ENCODE results near the gene CRYBB3. TPM values are rescaled to one million over a fixed set of nuclear protein-coding genes. Genes with fewer than 3 reads are reported as not detected.
A peak's percentile ranks its signal among the peaks of the same experiment; 100 is the strongest.
"Not testable (repeated sequence)": the region's sequence is repeated elsewhere in the genome, so short reads cannot be mapped to it uniquely, and the experiment has no call there.

CRYBB3 gene
- total RNA-seq, 1 experiment from 2014 or later, result 0.39 TPM

DNA sequence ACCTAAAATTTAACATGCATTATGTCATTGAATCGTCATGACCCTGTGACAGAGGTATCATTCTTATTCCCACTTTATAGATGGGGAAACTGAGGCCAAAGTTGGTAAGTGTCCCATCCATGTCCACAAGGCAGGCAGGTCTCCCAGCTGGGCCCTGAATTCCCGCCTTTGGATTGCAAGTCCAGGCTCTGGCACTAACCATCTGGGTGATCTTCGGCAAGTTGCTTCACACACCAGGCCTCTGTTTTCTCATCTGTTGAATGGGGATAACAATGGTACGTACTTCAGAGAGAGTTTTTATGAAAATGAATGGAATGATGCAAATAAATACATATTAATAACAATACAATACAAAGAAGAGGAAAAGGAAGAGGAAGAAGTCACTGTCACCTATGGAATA lies 3.4 kb downstream of the CRYBB3 start:
- H3K9me3 ChIP-seq (ENCODE audit: control insufficient read depth, low read depth, low read length), result no peaks in the 10 kb centered on the region

DNA sequence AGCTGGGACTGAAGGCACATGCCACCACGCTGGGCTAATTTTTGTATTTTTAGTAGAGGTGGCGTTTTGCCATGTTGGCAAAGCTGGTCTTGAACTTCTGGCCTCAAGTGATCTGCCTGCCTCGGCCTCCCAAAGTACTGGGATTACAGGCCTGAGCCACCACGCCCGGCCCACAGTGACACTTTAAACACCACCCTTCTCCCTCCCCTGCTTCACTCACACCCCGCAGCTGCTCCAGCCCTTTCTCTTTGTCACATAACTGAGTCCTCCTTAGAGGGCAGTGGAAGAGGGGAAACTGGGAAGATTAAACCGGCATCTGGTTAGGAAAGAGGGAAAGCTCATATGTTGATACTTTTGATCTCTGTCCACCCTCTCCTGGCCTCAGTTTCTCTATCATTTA lies 4.9 kb downstream of the CRYBB3 start:
- not testable (repeated sequence) for H3K4me1 ChIP-seq (ENCODE audit: insufficient read depth, low read length); H4K5ac ChIP-seq (ENCODE audit: insufficient read length, low read depth, low read length); H2BK20ac ChIP-seq (ENCODE audit: low read depth, low read length, poor library complexity, severe bottlenecking); H3K4me2 ChIP-seq (ENCODE audit: insufficient read depth, insufficient read length, low read length); H3K56ac ChIP-seq (ENCODE audit: insufficient read length, low read depth, low read length); H3K27ac ChIP-seq (ENCODE audit: insufficient read length, low read depth, low read length); H2BK12ac ChIP-seq (ENCODE audit: insufficient read length, low read depth, low read length); H3K79me1 ChIP-seq (ENCODE audit: insufficient read depth, low read depth, low read length, poor library complexity, severe bottlenecking); H3K18ac ChIP-seq (ENCODE audit: insufficient read length, low read depth, low read length); H3K4me1 Mint-ChIP-seq; H3K79me2 ChIP-seq (ENCODE audit: insufficient read depth, low read length); H2AFZ ChIP-seq (ENCODE audit: low read length); H4K8ac ChIP-seq (replicated peaks; ENCODE audit: insufficient read length, low read depth, low read length); H3T11ph ChIP-seq (ENCODE audit: low read length); H3K4me3 Mint-ChIP-seq; H3K23me2 ChIP-seq (ENCODE audit: insufficient read length, low read depth, low read length, poor library complexity, severe bottlenecking); H3K4ac ChIP-seq (ENCODE audit: low read depth, low read length); H2BK120ac ChIP-seq (ENCODE audit: low read depth, low read length, poor library complexity, severe bottlenecking); H2BK5ac ChIP-seq (ENCODE audit: insufficient read length, low read length); H4K20me1 ChIP-seq (ENCODE audit: control insufficient read depth, insufficient read depth, insufficient read length); H3K27me3 Mint-ChIP-seq (ENCODE audit: low read depth); H3K9me3 Mint-ChIP-seq; H4K91ac ChIP-seq (ENCODE audit: insufficient read length, low read depth, low read length); H3K9ac ChIP-seq (ENCODE audit: extremely low read depth, insufficient read length, low read length); H2AK5ac ChIP-seq (ENCODE audit: insufficient read length, low read length); DNase-seq; H3K14ac ChIP-seq (ENCODE audit: insufficient read depth, low read length); H3K23ac ChIP-seq (ENCODE audit: insufficient read length, low read depth, low read length); H3K9me3 ChIP-seq (ENCODE audit: control insufficient read depth, low read depth, low read length); H2BK15ac ChIP-seq (ENCODE audit: low read depth, low read length); H3K27me3 ChIP-seq (ENCODE audit: insufficient read depth, low read length); H3K36me3 Mint-ChIP-seq (ENCODE audit: insufficient read depth in 1 of 3, low read depth in 3 of 3)
- no CpG with 5 or more reads among the region's 7 CpGs for WGBS (ENCODE audit: extremely low coverage, insufficient read length, low lambda C conversion rate)
- H3K27ac Mint-ChIP-seq, result peak overlapping the region in 1 of 3 experiments; percentile 26; a peak in 1 of 7 replicates

More for the DNA sequence above, 3.4 kb downstream of the CRYBB3 start:
- Histone ChIP-seq H3K79me2 (ENCODE audit: insufficient read depth, low read length) (no peaks in the 10 kb centered on the region), H2AK5ac (ENCODE audit: insufficient read length, low read length) (no peak overlapping the region), H3K9ac (ENCODE audit: extremely low read depth, insufficient read length, low read length) (no peak overlapping the region), H3K4ac (ENCODE audit: low read depth, low read length) (no peak overlapping the region), H2AFZ (ENCODE audit: low read length) (no peak overlapping the region), H3K27me3 (ENCODE audit: insufficient read depth, low read length) (no peaks in the 10 kb centered on the region), H3T11ph (ENCODE audit: low read length) (no peak overlapping the region), H2BK12ac (ENCODE audit: insufficient read length, low read depth, low read length) (no peak overlapping the region), H4K5ac (ENCODE audit: insufficient read length, low read depth, low read length) (no peak overlapping the region), H4K20me1 (ENCODE audit: control insufficient read depth, insufficient read depth, insufficient read length) (no peaks in the 10 kb centered on the region), H3K4me1 (ENCODE audit: insufficient read depth, low read length) (no peaks in the 10 kb centered on the region), H3K56ac (ENCODE audit: insufficient read length, low read depth, low read length) (no peak overlapping the region), H3K14ac (ENCODE audit: insufficient read depth, low read length) (no peak overlapping the region), H2BK120ac (ENCODE audit: low read depth, low read length, poor library complexity, severe bottlenecking) (no peak overlapping the region), H3K23me2 (ENCODE audit: insufficient read length, low read depth, low read length, poor library complexity, severe bottlenecking) (no peaks in the 10 kb centered on the region), H4K8ac (replicated peaks; ENCODE audit: insufficient read length, low read depth, low read length) (no peak overlapping the region), H3K23ac (ENCODE audit: insufficient read length, low read depth, low read length) (no peak overlapping the region), H4K91ac (ENCODE audit: insufficient read length, low read depth, low read length) (no peak overlapping the region), H3K4me2 (ENCODE audit: insufficient read depth, insufficient read length, low read length) (no peak overlapping the region), H2BK15ac (ENCODE audit: low read depth, low read length) (no peak overlapping the region), H2BK5ac (ENCODE audit: insufficient read length, low read length) (no peak overlapping the region), H3K79me1 (ENCODE audit: insufficient read depth, low read depth, low read length, poor library complexity, severe bottlenecking) (no peaks in the 10 kb centered on the region), H3K27ac (ENCODE audit: insufficient read length, low read depth, low read length) (no peak overlapping the region), H3K18ac (ENCODE audit: insufficient read length, low read depth, low read length) (no peak overlapping the region), H2BK20ac (ENCODE audit: low read depth, low read length, poor library complexity, severe bottlenecking) (no peak overlapping the region)
- WGBS (ENCODE audit: extremely low coverage, insufficient read length, low lambda C conversion rate), result no CpG with 5 or more reads among the region's 4 CpGs
- no peaks in the 10 kb centered on the region for H3K36me3 Mint-ChIP-seq (ENCODE audit: insufficient read depth in 1 of 3, low read depth in 3 of 3)
- TF ChIP-seq, protein P1, sequence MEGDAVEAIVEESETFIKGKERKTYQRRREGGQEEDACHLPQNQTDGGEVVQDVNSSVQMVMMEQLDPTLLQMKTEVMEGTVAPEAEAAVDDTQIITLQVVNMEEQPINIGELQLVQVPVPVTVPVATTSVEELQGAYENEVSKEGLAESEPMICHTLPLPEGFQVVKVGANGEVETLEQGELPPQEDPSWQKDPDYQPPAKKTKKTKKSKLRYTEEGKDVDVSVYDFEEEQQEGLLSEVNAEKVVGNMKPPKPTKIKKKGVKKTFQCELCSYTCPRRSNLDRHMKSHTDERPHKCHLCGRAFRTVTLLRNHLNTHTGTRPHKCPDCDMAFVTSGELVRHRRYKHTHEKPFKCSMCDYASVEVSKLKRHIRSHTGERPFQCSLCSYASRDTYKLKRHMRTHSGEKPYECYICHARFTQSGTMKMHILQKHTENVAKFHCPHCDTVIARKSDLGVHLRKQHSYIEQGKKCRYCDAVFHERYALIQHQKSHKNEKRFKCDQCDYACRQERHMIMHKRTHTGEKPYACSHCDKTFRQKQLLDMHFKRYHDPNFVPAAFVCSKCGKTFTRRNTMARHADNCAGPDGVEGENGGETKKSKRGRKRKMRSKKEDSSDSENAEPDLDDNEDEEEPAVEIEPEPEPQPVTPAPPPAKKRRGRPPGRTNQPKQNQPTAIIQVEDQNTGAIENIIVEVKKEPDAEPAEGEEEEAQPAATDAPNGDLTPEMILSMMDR (conservative IDR thresholded peaks at IDR 0.05), result no peak
- no peaks in the 10 kb centered on the region; the same call in 1 of the 2 replicates for H3K27me3 Mint-ChIP-seq (ENCODE audit: low read depth)
- no peaks in the 10 kb centered on the region for H3K9me3 Mint-ChIP-seq
- H3K4me3 Mint-ChIP-seq, result no peak overlapping the region
- peaks cover 0 to 5% of the 10 kb centered on the region in 2 experiments; a peak in 1 of 4 replicates for H3K4me1 Mint-ChIP-seq
- no peak for DNase-seq
- H3K27ac Mint-ChIP-seq, result no peak overlapping the region

Data from H9 (cell line).